IMR-90 (cell line): ENCODE measurements around the gene R3HDM2. TPM values are rescaled to one million over a fixed set of nuclear protein-coding genes. Genes with fewer than 3 reads are reported as not detected.

ENCODE experiments used
- ATAC-seq: fragments of 200-7000 bp; cut with Tn5 transposase; 2 replicates; pipeline ENCODE4 v1.9.1; 2020; ENCODE audit warnings: low read depth, mild to moderate bottlenecking, moderate library complexity
- BruUV-seq: library from RNA; stranded (reverse); fragments of 400-500 nt; replicated peaks from 2 replicates; lab custom pipeline; 2021; lab: Mats Ljungman, UMichigan
- CTCF ChIA-PET: fragments of 300-600 bp; formaldehyde crosslinking; extraction: SDS; loops from one replicate; lab custom pipeline; 2021; ENCODE audit warnings: antibody characterized with exemption; lab: Yijun Ruan, JAX
- POLR2A ChIA-PET: fragments of 300-600 bp; sonication (Branson Sonifier 250); formaldehyde crosslinking; loops from one replicate; lab custom pipeline; 2022; ENCODE audit warnings: antibody characterized with exemption; ENCODE audit not compliant: unreplicated experiment; lab: Charles Lee
- DNase-seq: peaks from one replicate; pipeline ENCODE4 v3.0.0; 2013
- H2AFZ ChIP-seq: replicated peaks from 2 replicates; pipeline ENCODE3; 2013; ENCODE audit warnings: low read length, mild to moderate bottlenecking; ENCODE audit not compliant: poor library complexity
- H2AK5ac ChIP-seq: 2 replicates; pipeline ENCODE4 v1.6.1; 2013; ENCODE audit warnings: low read depth, low read length, inconsistent platforms
- H2AK9ac ChIP-seq: replicated peaks from 2 replicates; pipeline ENCODE3; 2013; ENCODE audit warnings: mild to moderate bottlenecking, low read depth, low read length, moderate library complexity; ENCODE audit not compliant: poor library complexity
- H2BK120ac ChIP-seq: 2 replicates; pipeline ENCODE4 v1.6.1; 2013; ENCODE audit warnings: low read depth, low read length, inconsistent platforms
- H2BK15ac ChIP-seq: 3 replicates; pipeline ENCODE4 v1.6.1; 2013; ENCODE audit warnings: low read depth, low read length, inconsistent platforms
- H2BK20ac ChIP-seq: 2 replicates; pipeline ENCODE4 v1.6.1; 2013; ENCODE audit warnings: low read depth, mild to moderate bottlenecking, inconsistent platforms, low read length, moderate library complexity
- H2BK5ac ChIP-seq: 2 replicates; pipeline ENCODE4 v1.6.1; 2013; ENCODE audit warnings: mild to moderate bottlenecking, low read depth, low read length, inconsistent platforms; ENCODE audit not compliant: poor library complexity, severe bottlenecking
- H3K14ac ChIP-seq: replicated peaks from 2 replicates; pipeline ENCODE4 v1.6.1; 2013; ENCODE audit warnings: low read depth, low read length, inconsistent platforms
- H3K18ac ChIP-seq: 2 replicates; pipeline ENCODE4 v1.6.1; 2013; ENCODE audit warnings: low read depth, low read length, control low read depth
- H3K23ac ChIP-seq: 2 replicates; pipeline ENCODE4 v1.6.1; 2013; ENCODE audit warnings: low read depth, low read length, inconsistent platforms
- H3K27ac ChIP-seq: 2 replicates; pipeline ENCODE4 v1.5.1; 2013; ENCODE audit warnings: mild to moderate bottlenecking, control low read depth, low read length; ENCODE audit not compliant: insufficient read depth
- H3K27me3 ChIP-seq: 2 replicates; pipeline ENCODE4 v1.6.1; 2013; ENCODE audit warnings: low read length; ENCODE audit not compliant: control insufficient read depth, insufficient read depth
- H3K36me3 ChIP-seq: 2 replicates; pipeline ENCODE4 v1.6.1; 2013; ENCODE audit warnings: low read length, mixed read lengths; ENCODE audit not compliant: control insufficient read depth, insufficient read depth
- H3K4ac ChIP-seq: 2 replicates; pipeline ENCODE4 v1.6.1; 2013; ENCODE audit warnings: low read depth, low read length, inconsistent platforms
- H3K4me1 ChIP-seq: 2 replicates; pipeline ENCODE4 v1.6.1; 2013; ENCODE audit warnings: low read length, mixed read lengths; ENCODE audit not compliant: control insufficient read depth, insufficient read depth
- H3K4me2 ChIP-seq: 2 replicates; pipeline ENCODE4 v1.6.1; 2013; ENCODE audit warnings: low read depth, mild to moderate bottlenecking, control low read depth, low read length, moderate library complexity
- H3K4me3 ChIP-seq: 2 replicates; pipeline ENCODE4 v1.5.1; 2013; ENCODE audit warnings: low read depth, mild to moderate bottlenecking, control low read depth, low read length, moderate library complexity; ENCODE audit not compliant: insufficient read depth
- H3K56ac ChIP-seq: 2 replicates; pipeline ENCODE4 v1.6.1; 2013; ENCODE audit warnings: low read length, inconsistent platforms; ENCODE audit not compliant: insufficient read depth; ENCODE audit errors: extremely low read depth
- H3K79me1 ChIP-seq, 2 experiments: 2 replicates each; pipeline ENCODE4 v1.6.1; 2013; ENCODE audit warnings: low read length in 2 of 2, inconsistent platforms in 1 of 2, low read depth in 1 of 2
- H3K9ac ChIP-seq: 2 replicates; pipeline ENCODE4 v1.6.1; 2013; ENCODE audit warnings: low read depth, low read length, control low read depth
- H3K9me1 ChIP-seq: 2 replicates; pipeline ENCODE4 v1.6.1; 2013; ENCODE audit warnings: low read length, inconsistent platforms; ENCODE audit not compliant: insufficient read depth
- H3K9me3 ChIP-seq: 2 replicates; pipeline ENCODE4 v1.6.1; 2013; ENCODE audit warnings: low read length; ENCODE audit not compliant: control insufficient read depth, insufficient read depth
- H4K20me1 ChIP-seq: 2 replicates; pipeline ENCODE4 v1.6.1; 2013; ENCODE audit warnings: low read length, inconsistent platforms; ENCODE audit not compliant: insufficient read depth
- H4K5ac ChIP-seq: 2 replicates; pipeline ENCODE4 v1.6.1; 2013; ENCODE audit warnings: mild to moderate bottlenecking, low read depth, low read length, control low read depth
- H4K8ac ChIP-seq, 2 experiments: 2 replicates each; pipeline ENCODE4 v1.6.1; 2013; ENCODE audit warnings: low read depth in 2 of 2, low read length in 2 of 2, control low read depth in 1 of 2, inconsistent platforms in 1 of 2
- H4K91ac ChIP-seq: 2 replicates; pipeline ENCODE4 v1.6.1; 2013; ENCODE audit warnings: low read depth, low read length, inconsistent platforms; ENCODE audit not compliant: insufficient read depth
- BHLHE40 ChIP-seq: fragments of 150-350 bp; IDR thresholded peaks from 2 replicates; pipeline ENCODE4 v1.6.1; 2016; ENCODE audit warnings: mild to moderate bottlenecking, low read depth, low read length
- CTCF ChIP-seq: conservative IDR thresholded peaks from 2 replicates; pipeline ENCODE4 v1.5.1; 2012; ENCODE audit warnings: mild to moderate bottlenecking, low read depth, low read length, improper control_type of control experiment
- FOS ChIP-seq: fragments of 150-350 bp; IDR thresholded peaks from 2 replicates; pipeline ENCODE4 v1.6.1; 2016; ENCODE audit warnings: low read depth, low read length
- MAFK ChIP-seq: IDR thresholded peaks from 2 replicates; pipeline ENCODE4 v1.6.1; 2012; ENCODE audit warnings: low read depth, low read length, improper control_type of control experiment
- MAZ ChIP-seq: IDR thresholded peaks from 2 replicates; pipeline ENCODE4 v1.6.1; 2012; ENCODE audit warnings: low read depth, mild to moderate bottlenecking, low read length, improper control_type of control experiment, moderate library complexity, borderline replicate concordance
- NFE2L2 ChIP-seq: fragments of 150-350 bp; IDR thresholded peaks from 2 replicates; pipeline ENCODE4 v1.6.1; 2016; ENCODE audit warnings: low read depth, mild to moderate bottlenecking, low read length
- POLR2A ChIP-seq: IDR thresholded peaks from 2 replicates; pipeline ENCODE4 v1.6.1; 2012; ENCODE audit warnings: mild to moderate bottlenecking, low read depth, low read length
- RAD21 ChIP-seq: IDR thresholded peaks from 2 replicates; pipeline ENCODE4 v1.6.1; 2012; ENCODE audit warnings: low read length, improper control_type of control experiment
- RCOR1 ChIP-seq: IDR thresholded peaks from 2 replicates; pipeline ENCODE4 v1.6.1; 2012; ENCODE audit warnings: mild to moderate bottlenecking, low read length, improper control_type of control experiment; ENCODE audit not compliant: insufficient replicate concordance
- WGBS, 2 experiments: methylation state at CpG; one replicate each; pipeline versions ENCODE4 v1.1.5 to v1.1.7; 2013; ENCODE audit warnings: missing lambda C conversion rate in 2 of 2; ENCODE audit not compliant: insufficient read length in 1 of 2; ENCODE audit errors: extremely low coverage in 2 of 2; 5-methylcytosine and 5-hydroxymethylcytosine counted together
- dilution Hi-C: fragments of 300-500 bp; cut with HindIII; formaldehyde crosslinking; loops from one replicate; pipeline ENCODE4 v1.14.3; 2018; ENCODE audit warnings: low sequenced_read_pairs; ENCODE audit not compliant: unreplicated experiment
- in situ Hi-C: fragments of 300-500 bp; cut with MboI; formaldehyde crosslinking; loops from 3 replicates; pipeline ENCODE4 v1.14.3; 2019; ENCODE audit warnings: low sequenced_read_pairs, inconsistent platforms, mixed read lengths
- intact Hi-C: fragments of 100-400 bp; cut with micrococcal nuclease; formaldehyde crosslinking; loops from 2 replicates; pipeline ENCODE4 v1.10.0; 2022
- polyA plus RNA-seq, 3 experiments: library from polyadenylated mRNA; depleted of rRNA; stranded (reverse); fragments of >200 nt; gene quantifications; 2 replicates each; pipeline ENCODE4 v1.2.3, GENCODE V29; 2012; ENCODE audit warnings: low replicate concordance in 1 of 3
- total RNA-seq: library from RNA; depleted of rRNA; stranded (reverse); fragments of >200 nt; gene quantifications from 2 replicates; pipeline ENCODE4 v1.2.3, GENCODE V29; 2012

The R3HDM2 gene
- total and polyA plus RNA-seq, 2 of the 4 experiments (the other 2 are of a cell fraction): 7.5 to 28.4 TPM

GRCh38 chr12:57452937-57453509 is 22.2 kb upstream of the R3HDM2 start (continued):
- TF ChIP-seq NFE2L2 (no peak), BHLHE40 (no peak)

GRCh38 chr12:57452181-57452936 is 21.5 kb upstream of the R3HDM2 start:
- Histone ChIP-seq H3K4me3 (no peak overlapping the region), H3K4me2 (peak overlapping the region; percentile 66), H4K20me1 (no peaks in the 10 kb centered on the region), H2BK15ac (peak overlapping the region; percentile 88; the same call in 1 of the 3 replicates), H2BK5ac (peak overlapping the region; percentile 69), H2BK120ac (peak overlapping the region; percentile 84), H3K56ac (peak overlapping the region; percentile 5; the same call in 1 of the 2 replicates), H2AK9ac (peak overlapping the region; percentile 71), H3K9me3 (no peaks in the 10 kb centered on the region), H3K14ac (peak overlapping the region; percentile 61), H4K8ac (peak overlapping the region; percentile 10 to 88; a peak in 2 of 4 replicates), H3K79me1 (peaks cover 0 to 10% of the 10 kb centered on the region in 2 experiments; a peak in 1 of 4 replicates), H2BK20ac (peak overlapping the region; percentile 82), H3K27me3 (no peaks in the 10 kb centered on the region), H4K91ac (peak overlapping the region; percentile 87), H2AK5ac (peak overlapping the region; percentile 75), H3K36me3 (no peaks in the 10 kb centered on the region), H3K27ac (peak overlapping the region; percentile 53), H3K4me1 (peaks cover 33% of the 10 kb centered on the region), H3K9ac (no peak overlapping the region), H3K4ac (peak overlapping the region; percentile 76), H2AFZ (peak overlapping the region; percentile 76), H4K5ac (peak overlapping the region; percentile 19; the same call in 1 of the 2 replicates), H3K23ac (peak overlapping the region; percentile 10; the same call in 1 of the 2 replicates), H3K9me1 (peaks cover 28% of the 10 kb centered on the region), H3K18ac (peak overlapping the region; percentile 25)
- ATAC-seq: peak; percentile 54
- CTCF ChIA-PET: interaction anchor here (0.5 to 2.5 kb wide), 24 partner anchors 8 to 949 kb away, joined by 3 to 42 read pairs (median 4); no protein-coding TSS in a partner anchor
- in situ Hi-C loops: loop anchor here (5.0 kb wide), 2 partner anchors 140 to 185 kb away; no protein-coding TSS in a partner anchor
- POLR2A ChIA-PET: interaction anchor here (1.0 kb wide), 1 partner anchor 145 kb away, joined by 6 read pairs; no protein-coding TSS in a partner anchor
- intact Hi-C loops: loop anchor here (5.0 kb wide), 1 partner anchor 80 kb away; no protein-coding TSS in a partner anchor
- peak; percentile 72; the same call in 1 of the 2 replicates for TF ChIP-seq FOS
- peak; percentile 44; the same call in 1 of the 2 replicates for TF ChIP-seq BHLHE40
- peak; percentile 67 for TF ChIP-seq POLR2A
- peak; percentile 17; the same call in 1 of the 2 replicates for TF ChIP-seq RAD21
- no peak for TF ChIP-seq CTCF
- TF ChIP-seq RCOR1: peak; percentile 79
- TF ChIP-seq MAZ: peak; percentile 73; the same call in 1 of the 2 replicates
- no peak for TF ChIP-seq MAFK
- dilution Hi-C loops: no loop called here
- peak; percentile 97 for DNase-seq
- no TSS peak for BruUV-seq
- WGBS, 2 experiments: 13% methylated on average over 2 of the region's 9 CpGs; no CpG with 5 or more reads in 1 of the 2 experiments
